ENCODE data around the gene CPLANE2.

CPLANE2 gene, protein sequence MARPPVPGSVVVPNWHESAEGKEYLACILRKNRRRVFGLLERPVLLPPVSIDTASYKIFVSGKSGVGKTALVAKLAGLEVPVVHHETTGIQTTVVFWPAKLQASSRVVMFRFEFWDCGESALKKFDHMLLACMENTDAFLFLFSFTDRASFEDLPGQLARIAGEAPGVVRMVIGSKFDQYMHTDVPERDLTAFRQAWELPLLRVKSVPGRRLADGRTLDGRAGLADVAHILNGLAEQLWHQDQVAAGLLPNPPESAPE
- total RNA-seq, result 3.1 to 7.4 (median 6.0) reads per million in 9 experiments

DNA sequence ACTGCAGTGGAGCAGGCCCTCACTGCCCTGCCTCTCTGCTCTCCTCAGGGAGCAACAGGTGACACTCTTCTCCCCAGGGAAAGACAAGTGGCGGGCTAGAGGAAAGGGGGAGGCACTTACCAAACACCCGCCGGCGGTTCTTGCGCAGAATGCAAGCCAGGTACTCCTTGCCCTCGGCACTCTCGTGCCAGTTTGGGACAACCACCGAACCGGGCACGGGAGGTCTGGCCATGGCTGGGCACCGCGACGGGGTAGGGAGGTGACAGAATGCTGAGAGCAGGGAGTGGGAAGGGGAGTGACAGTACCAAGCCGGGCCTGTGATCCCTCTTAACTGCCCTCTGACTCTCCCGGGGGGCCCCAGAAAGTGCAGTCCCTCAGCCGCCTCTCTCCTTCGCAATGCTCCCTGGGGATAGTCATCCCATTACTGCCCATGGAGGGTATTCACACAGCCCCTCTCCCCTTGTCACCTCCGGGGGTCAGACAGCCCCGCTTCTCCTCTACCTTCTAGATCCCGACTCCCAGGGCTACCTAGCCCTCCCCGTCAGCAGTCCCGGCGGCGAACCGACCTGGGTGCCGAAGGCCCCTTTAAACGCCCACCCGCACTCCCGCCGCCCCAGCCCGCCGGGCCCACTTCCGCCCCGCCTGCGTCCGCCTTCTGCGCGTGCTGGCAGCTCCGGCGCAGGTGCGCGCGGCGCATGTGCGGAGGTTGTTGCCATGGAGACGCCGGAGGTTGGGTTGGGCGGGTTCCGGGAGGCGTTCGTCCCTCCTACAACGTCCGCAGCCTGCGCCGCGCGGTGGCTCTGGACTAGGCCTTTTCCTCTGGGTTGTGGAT lies at the start of gene CPLANE2:
CPLANE2 (minus strand) TSS at position 673 of the 832 bp plus-strand sequence; CDS start at position 232, 441 bp downstream.
- peak; percentile 95 to 98 (median 96) for DNase-seq
- peak; percentile 84 for ATAC-seq (replicated peaks)
- H3K27ac Mint-ChIP-seq, result peak within 1 kb of the TSS; percentile 97
- H3K36me3 Mint-ChIP-seq (ENCODE audit: insufficient read depth), result peaks cover 38% of the 10 kb centered on the region
- peak within 1 kb of the TSS; percentile 88 to 95 for H3K4me3 Mint-ChIP-seq
- peaks cover 17% of the 10 kb centered on the region in 2 donors for H3K4me1 Mint-ChIP-seq (ENCODE audit: low read depth in 2 of 2)
- no peaks in the 10 kb centered on the region for H3K27me3 Mint-ChIP-seq
- no peaks in the 10 kb centered on the region for H3K9me3 Mint-ChIP-seq

DNA sequence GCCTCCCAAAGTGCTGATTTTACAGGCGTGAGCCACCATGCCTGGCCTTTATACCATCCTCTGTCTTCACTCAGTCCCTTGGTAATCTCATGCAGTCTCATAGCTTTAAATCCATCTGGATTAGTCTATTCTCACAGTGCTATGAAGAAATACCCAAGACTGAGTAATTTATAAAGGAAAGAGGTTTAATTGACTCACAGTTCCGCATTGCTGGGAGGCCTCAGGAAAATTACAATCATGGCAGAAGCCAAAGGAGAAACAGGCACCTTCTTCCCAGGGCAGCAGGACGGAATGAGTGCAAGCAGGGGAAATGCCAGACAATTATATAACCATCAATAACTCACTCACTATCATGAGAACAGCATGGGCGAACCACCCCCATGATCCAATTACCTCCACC lies 49.1 kb upstream of the CPLANE2 start:
- no peak overlapping the region for H3K4me3 Mint-ChIP-seq
- H3K27ac Mint-ChIP-seq, result no peak overlapping the region
- peaks cover 6 to 12% of the 10 kb centered on the region in 2 donors for H3K4me1 Mint-ChIP-seq (ENCODE audit: low read depth in 2 of 2)
- H3K27me3 Mint-ChIP-seq, result no peaks in the 10 kb centered on the region
- no peaks in the 10 kb centered on the region for H3K9me3 Mint-ChIP-seq
- H3K36me3 Mint-ChIP-seq (ENCODE audit: insufficient read depth), result peaks cover 12% of the 10 kb centered on the region
- ATAC-seq (replicated peaks), result no peak
- no peak for DNase-seq

DNA sequence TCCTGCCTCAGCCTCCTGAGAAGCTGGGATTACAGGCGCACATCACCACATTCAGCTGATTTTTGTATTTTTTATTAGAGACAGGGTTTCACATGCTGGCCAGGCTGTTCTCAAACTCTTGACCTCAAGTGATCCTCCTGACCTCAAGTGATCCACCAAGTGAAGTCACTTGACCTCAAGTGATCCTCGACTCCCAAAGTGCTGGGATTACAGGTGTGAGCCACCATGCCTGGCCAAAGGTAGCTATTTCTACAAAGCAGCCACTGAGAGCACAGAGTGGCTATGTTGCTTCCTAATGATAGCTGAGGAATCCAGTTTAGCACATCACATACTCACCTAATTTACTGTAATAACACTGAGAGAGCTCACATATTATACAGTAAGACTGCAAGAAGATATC lies 44.8 kb upstream of the CPLANE2 start:
- no peaks in the 10 kb centered on the region for H3K27me3 Mint-ChIP-seq
- H3K4me3 Mint-ChIP-seq, result no peak overlapping the region
- no peaks in the 10 kb centered on the region for H3K36me3 Mint-ChIP-seq (ENCODE audit: insufficient read depth)
- H3K4me1 Mint-ChIP-seq (ENCODE audit: low read depth in 2 of 2), result peaks cover 2 to 12% of the 10 kb centered on the region in 2 donors
- ATAC-seq (replicated peaks) (no peak), DNase-seq (no peak)
- no peak overlapping the region for H3K27ac Mint-ChIP-seq
- H3K9me3 Mint-ChIP-seq, result no peaks in the 10 kb centered on the region

- Mint-ChIP-seq H3K27ac (peak overlapping the region; percentile 62 to 66), H3K4me3 (no peak overlapping the region), H3K9me3 (no peaks in the 10 kb centered on the region), H3K27me3 (no peaks in the 10 kb centered on the region), H3K4me1 (ENCODE audit: low read depth in 2 of 2) (peaks cover 6 to 17% of the 10 kb centered on the region in 2 donors), H3K36me3 (ENCODE audit: insufficient read depth) (peaks cover 1% of the 10 kb centered on the region)
- DNase-seq (no peak), ATAC-seq (replicated peaks) (no peak)
Observed at GRCh38 chr1:16279186-16279585, 42.2 kb upstream of the CPLANE2 start.

DNA sequence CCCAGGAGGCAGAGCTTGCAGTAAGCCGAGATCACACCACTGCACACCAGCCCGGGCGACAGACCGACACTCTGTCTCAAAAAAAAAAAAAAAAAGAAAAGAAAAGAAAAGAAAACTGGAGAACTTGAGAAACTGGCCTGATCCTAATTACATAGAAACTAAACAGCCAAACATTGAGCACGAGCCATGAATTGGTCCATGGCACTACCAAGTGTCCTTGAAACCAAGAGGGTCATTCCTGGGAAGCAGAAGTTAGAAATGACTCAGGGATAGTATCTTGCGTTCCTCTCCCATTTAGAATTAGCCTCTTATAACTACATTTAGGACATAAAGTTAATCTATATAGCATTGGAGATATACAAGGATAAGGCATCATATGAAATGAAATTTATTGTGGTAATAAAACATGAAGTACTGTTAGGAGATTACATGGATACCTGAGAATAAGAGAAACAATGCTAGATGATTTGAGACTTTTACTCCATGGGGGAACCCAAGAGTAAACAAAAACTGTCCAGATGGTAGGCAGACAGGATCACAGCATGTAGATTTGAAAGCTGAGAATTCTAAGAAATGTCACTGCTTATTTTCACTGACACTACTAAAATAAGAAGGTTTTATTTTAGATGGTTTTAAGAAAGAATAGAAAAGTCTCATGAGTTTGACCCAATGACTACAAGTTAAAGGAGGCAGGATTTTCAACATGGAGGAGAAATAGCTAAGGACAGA lies 39.5 kb upstream of the CPLANE2 start:
- H3K4me1 Mint-ChIP-seq (ENCODE audit: low read depth in 2 of 2), result peaks cover 11 to 29% of the 10 kb centered on the region in 2 donors
- DNase-seq (no peak), ATAC-seq (replicated peaks) (no peak)
- H3K9me3 Mint-ChIP-seq, result no peaks in the 10 kb centered on the region
- no peak overlapping the region for H3K4me3 Mint-ChIP-seq
- H3K27me3 Mint-ChIP-seq, result no peaks in the 10 kb centered on the region
- peaks cover 6% of the 10 kb centered on the region for H3K36me3 Mint-ChIP-seq (ENCODE audit: insufficient read depth)
- peak overlapping the region in 1 of 2 donors; percentile 38 for H3K27ac Mint-ChIP-seq

DNA sequence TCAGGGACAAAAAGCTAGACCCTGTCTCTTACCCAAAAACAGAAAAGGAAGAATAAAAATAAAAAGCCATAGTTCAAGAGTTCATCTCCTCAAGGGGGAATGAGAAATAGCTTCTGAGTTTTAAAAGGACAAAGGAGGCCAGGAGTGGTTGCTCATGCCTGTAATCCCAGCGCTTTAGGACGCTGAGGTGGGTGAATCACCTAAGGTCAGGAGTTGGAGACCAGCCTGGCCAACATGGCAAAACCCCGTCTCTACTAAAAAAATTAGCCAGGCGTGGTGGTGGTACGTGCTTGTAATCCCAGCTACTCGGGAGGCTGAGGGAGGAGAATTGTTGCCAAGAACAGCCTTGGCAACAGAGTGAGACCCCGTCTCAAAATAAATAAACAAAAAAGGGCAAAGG lies 38.6 kb upstream of the CPLANE2 start:
- H3K9me3 Mint-ChIP-seq, result no peaks in the 10 kb centered on the region
- H3K4me3 Mint-ChIP-seq, result no peak overlapping the region
- H3K27ac Mint-ChIP-seq, result peak overlapping the region in 1 of 2 donors; percentile 35
- peaks cover 15 to 29% of the 10 kb centered on the region in 2 donors for H3K4me1 Mint-ChIP-seq (ENCODE audit: low read depth in 2 of 2)
- H3K36me3 Mint-ChIP-seq (ENCODE audit: insufficient read depth), result peaks cover 6% of the 10 kb centered on the region
- DNase-seq, result no peak
- no peaks in the 10 kb centered on the region for H3K27me3 Mint-ChIP-seq
- no peak for ATAC-seq (replicated peaks)

DNA sequence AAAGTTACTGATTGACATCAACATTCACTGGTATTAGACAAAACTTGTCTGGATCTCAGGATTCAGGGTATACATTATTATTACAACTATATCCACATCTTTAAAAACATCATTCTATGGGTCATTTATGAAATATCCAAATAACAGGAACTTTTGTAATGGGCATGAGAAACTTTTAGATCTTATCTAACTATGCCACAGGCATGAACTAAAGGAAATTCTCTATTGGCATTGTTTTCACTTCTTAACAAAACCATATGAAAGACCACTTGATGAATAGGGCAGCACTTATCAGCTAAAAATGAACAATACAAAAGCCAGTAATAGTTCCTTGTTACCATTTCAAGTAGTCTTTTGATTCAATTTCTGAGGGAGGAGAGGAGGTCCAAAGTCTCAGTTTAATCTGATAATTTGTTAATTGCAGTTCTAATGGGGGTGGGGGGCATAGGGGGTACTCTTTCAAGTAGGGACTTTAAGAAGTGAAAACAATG lies 30.8 kb upstream of the CPLANE2 start:
- peaks cover 4% of the 10 kb centered on the region for H3K36me3 Mint-ChIP-seq (ENCODE audit: insufficient read depth)
- no peaks in the 10 kb centered on the region for H3K9me3 Mint-ChIP-seq
- ATAC-seq (replicated peaks) (no peak), DNase-seq (no peak)
- H3K4me1 Mint-ChIP-seq (ENCODE audit: low read depth in 2 of 2), result peaks cover 15 to 18% of the 10 kb centered on the region in 2 donors
- H3K27ac Mint-ChIP-seq, result peak overlapping the region; percentile 67 to 81
- H3K4me3 Mint-ChIP-seq, result no peak overlapping the region
- H3K27me3 Mint-ChIP-seq, result no peaks in the 10 kb centered on the region

DNA sequence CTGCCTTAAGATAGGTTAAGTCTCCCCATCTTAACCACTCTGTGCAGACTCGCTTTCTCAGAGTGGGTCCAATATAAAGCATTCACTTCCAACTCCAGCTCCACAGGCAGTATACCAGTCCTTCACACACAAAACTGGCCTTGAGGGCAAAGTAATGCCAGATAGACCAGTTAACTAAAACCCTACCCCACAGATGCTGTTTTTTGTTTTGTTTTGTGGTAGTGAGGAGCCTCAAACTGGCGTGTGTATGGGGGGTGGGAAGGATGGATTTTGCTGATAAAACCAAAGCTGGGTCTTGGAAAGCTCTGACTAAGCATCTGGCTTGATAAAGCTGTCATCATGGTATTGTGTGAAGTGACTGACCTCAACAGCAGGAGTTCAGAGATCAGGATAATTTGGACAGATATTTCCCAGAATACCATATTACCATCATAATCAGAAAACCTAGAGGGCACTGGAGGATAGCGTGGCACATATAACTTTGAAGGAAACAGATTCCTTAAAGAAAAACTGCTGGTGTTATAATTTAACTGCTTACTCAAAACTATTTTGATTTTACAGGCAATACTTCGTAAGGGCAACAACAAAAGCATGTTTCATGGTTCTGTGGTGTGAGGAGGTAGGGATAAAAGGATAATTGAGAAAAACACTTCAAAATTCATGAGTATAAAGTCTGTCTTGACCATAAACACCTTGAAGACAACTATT lies 29.6 kb upstream of the CPLANE2 start:
- no peak for ATAC-seq (replicated peaks)
- Mint-ChIP-seq H3K36me3 (ENCODE audit: insufficient read depth) (peaks cover 5% of the 10 kb centered on the region), H3K4me1 (ENCODE audit: low read depth in 2 of 2) (peaks cover 15 to 18% of the 10 kb centered on the region in 2 donors), H3K9me3 (no peaks in the 10 kb centered on the region), H3K27me3 (no peaks in the 10 kb centered on the region), H3K4me3 (no peak overlapping the region), H3K27ac (peak overlapping the region; percentile 67 to 81)
- DNase-seq, result no peak

GRCh38 chr1:16262067-16262466 lies 25.1 kb upstream of the CPLANE2 start:
- Mint-ChIP-seq H3K27me3 (no peaks in the 10 kb centered on the region), H3K9me3 (no peaks in the 10 kb centered on the region), H3K4me3 (no peak overlapping the region), H3K36me3 (ENCODE audit: insufficient read depth) (peaks cover 8% of the 10 kb centered on the region), H3K27ac (no peak overlapping the region), H3K4me1 (ENCODE audit: low read depth in 2 of 2) (peaks cover 6% of the 10 kb centered on the region in 2 donors)
- DNase-seq (no peak), ATAC-seq (replicated peaks) (no peak)

- ATAC-seq (replicated peaks) (no peak), DNase-seq (no peak)
- no peak overlapping the region for H3K4me3 Mint-ChIP-seq
- no peak overlapping the region for H3K27ac Mint-ChIP-seq
- no peaks in the 10 kb centered on the region for H3K4me1 Mint-ChIP-seq (ENCODE audit: low read depth in 2 of 2)
- no peaks in the 10 kb centered on the region for H3K9me3 Mint-ChIP-seq
- H3K36me3 Mint-ChIP-seq (ENCODE audit: insufficient read depth), result peaks cover 17% of the 10 kb centered on the region
- H3K27me3 Mint-ChIP-seq, result no peaks in the 10 kb centered on the region
Observed at GRCh38 chr1:16260814-16261213, 23.8 kb upstream of the CPLANE2 start.

- Mint-ChIP-seq H3K27ac (peak overlapping the region in 1 of 2 donors; percentile 49), H3K9me3 (no peaks in the 10 kb centered on the region), H3K4me3 (no peak overlapping the region), H3K27me3 (no peaks in the 10 kb centered on the region), H3K4me1 (ENCODE audit: low read depth in 2 of 2) (no peaks in the 10 kb centered on the region), H3K36me3 (ENCODE audit: insufficient read depth) (peaks cover 28% of the 10 kb centered on the region)
- ATAC-seq (replicated peaks), result no peak
- DNase-seq, result no peak
Observed at GRCh38 chr1:16258591-16259135, 21.7 kb upstream of the CPLANE2 start.

DNA sequence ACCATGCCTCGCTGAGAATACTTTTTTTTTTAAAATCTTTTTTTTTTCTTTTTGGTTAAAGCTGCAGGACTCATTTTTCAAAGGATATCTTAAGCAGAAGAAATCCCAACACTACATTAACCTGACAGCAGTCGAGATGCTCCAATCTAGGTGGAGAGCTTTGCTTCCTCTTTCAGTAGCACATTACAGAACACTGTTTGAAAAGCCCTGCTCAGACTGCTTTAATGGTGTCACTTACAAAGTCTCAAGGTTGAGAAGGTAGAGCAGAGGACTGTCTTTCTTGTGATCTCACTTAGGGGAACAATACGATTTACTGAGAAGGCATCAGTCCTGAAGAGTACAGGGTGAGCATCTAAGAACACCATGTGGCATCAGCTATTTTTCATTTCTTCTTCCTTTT lies 21.0 kb upstream of the CPLANE2 start:
- DNase-seq (no peak), ATAC-seq (replicated peaks) (no peak)
- Mint-ChIP-seq H3K27me3 (no peaks in the 10 kb centered on the region), H3K4me1 (ENCODE audit: low read depth in 2 of 2) (no peaks in the 10 kb centered on the region), H3K4me3 (no peak overlapping the region), H3K36me3 (ENCODE audit: insufficient read depth) (peaks cover 27% of the 10 kb centered on the region), H3K27ac (peak overlapping the region; percentile 38 to 49), H3K9me3 (no peaks in the 10 kb centered on the region)
